SK-N-SH (cell line): ENCODE data around the gene DMD.
A peak's percentile ranks its signal among the peaks of the same experiment; 100 is the strongest.

Source experiments
- GATA2 ChIP-seq: sonication (generic); formaldehyde crosslinking; IDR thresholded peaks from 2 replicates; pipeline ENCODE4 v1.5.0; 2020; ENCODE audit warnings: mild to moderate bottlenecking, missing genetic modification reagents
- RFX5 ChIP-seq: IDR thresholded peaks from 2 replicates; pipeline ENCODE4 v1.6.1; 2012; ENCODE audit warnings: mild to moderate bottlenecking, improper control_type of control experiment, low read length
- SIN3A ChIP-seq: IDR thresholded peaks from 2 replicates; pipeline ENCODE4 v1.6.1; 2012; ENCODE audit warnings: low read depth, mild to moderate bottlenecking, low read length, moderate library complexity, borderline replicate concordance
- YY1 ChIP-seq: IDR thresholded peaks from 2 replicates; pipeline ENCODE4 v1.4.0; 2012; ENCODE audit warnings: low read depth, mild to moderate bottlenecking
- TF ChIP-seq, protein P1 (sequence below): fragments of 200-600 bp; sonication (generic); IDR thresholded peaks from 2 replicates; pipeline ENCODE4 v1.6.1; 2017; ENCODE audit warnings: antibody characterized with exemption, mild to moderate bottlenecking, moderate library complexity
- TF ChIP-seq, protein P2 (sequence below): IDR thresholded peaks from 2 replicates; pipeline ENCODE4 v1.4.0; 2012; ENCODE audit warnings: low read depth

DNA sequence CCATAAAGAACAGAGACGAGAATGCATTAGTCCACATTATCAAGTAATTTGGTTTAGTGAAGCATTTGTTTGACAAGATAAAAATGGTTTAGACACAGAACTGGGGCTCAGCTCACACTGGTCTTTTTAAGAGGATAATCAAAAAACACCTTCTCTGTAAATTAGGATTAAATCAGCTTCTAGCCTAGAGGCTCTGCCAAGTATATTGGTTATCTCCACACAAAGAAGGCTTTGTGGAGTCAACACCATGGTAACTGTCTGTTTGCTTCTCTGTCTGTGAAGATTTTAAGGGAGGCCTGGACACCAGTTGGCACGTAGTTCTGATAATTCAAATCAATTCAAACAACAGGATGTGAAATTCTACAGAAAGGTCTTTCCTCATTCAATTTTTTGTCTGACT, 687.0 kb downstream of the DMD start:
- TF ChIP-seq SIN3A (no peak), GATA2 (CRISPR knock-in tag) (peak; percentile 78), YY1 (no peak), RFX5 (no peak)
- TF ChIP-seq, protein P1, sequence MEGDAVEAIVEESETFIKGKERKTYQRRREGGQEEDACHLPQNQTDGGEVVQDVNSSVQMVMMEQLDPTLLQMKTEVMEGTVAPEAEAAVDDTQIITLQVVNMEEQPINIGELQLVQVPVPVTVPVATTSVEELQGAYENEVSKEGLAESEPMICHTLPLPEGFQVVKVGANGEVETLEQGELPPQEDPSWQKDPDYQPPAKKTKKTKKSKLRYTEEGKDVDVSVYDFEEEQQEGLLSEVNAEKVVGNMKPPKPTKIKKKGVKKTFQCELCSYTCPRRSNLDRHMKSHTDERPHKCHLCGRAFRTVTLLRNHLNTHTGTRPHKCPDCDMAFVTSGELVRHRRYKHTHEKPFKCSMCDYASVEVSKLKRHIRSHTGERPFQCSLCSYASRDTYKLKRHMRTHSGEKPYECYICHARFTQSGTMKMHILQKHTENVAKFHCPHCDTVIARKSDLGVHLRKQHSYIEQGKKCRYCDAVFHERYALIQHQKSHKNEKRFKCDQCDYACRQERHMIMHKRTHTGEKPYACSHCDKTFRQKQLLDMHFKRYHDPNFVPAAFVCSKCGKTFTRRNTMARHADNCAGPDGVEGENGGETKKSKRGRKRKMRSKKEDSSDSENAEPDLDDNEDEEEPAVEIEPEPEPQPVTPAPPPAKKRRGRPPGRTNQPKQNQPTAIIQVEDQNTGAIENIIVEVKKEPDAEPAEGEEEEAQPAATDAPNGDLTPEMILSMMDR = no peak
- TF ChIP-seq, protein P2, sequence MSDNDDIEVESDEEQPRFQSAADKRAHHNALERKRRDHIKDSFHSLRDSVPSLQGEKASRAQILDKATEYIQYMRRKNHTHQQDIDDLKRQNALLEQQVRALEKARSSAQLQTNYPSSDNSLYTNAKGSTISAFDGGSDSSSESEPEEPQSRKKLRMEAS = no peak
